ENCODE results near the gene PXDN. TPM values are rescaled to one million over a fixed set of nuclear protein-coding genes. Genes with fewer than 3 reads are reported as not detected.

Gene PXDN
- total RNA-seq, 1 experiment from 2014 or later, result 0.25 TPM

DNA sequence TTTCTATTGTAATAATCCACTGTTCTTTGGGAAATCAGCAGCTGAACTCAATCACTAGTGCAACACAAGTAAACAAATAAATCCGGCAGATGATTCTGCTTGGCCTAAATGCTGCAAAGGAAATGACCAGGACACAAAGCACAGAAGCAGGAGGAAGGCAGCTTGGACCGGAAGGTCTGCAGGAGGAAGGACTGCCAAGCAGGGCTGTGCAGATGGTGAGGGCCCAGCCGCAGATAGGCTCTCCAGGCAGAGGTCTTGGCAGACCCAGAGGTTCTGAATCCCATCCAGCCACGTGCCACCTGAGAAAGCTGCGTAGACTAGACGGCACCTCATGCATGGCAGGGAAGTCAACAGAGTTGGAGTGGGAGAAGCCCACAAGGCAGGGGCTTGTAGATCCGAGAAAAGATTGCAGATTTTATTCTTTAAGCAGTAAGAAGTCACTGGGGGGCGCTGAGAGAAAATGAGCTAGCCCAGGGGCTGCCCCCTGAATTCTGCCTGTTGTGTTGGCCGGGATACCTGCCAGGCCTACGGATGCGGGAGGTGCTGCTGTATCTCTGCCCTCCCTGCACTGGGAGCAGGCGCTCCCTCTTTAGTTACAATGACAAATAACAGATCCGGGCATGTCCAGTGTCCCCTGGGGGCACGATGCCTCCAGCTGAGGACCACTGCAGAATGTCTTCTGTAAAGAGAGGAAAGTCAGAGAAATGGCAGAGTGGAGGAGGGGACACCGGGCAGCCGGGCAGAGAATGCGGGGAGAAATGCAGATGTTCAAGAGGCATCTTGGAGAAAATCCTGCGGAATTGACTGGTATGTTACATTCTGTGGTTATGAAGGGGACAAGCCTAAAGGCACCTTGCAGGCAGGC, 153.5 kb downstream of the PXDN start:
- Histone ChIP-seq H3K27me3 (replicated peaks; ENCODE audit: control insufficient read depth, insufficient read depth, low read length) (no peaks in the 10 kb centered on the region), H3K9me3 (no peaks in the 10 kb centered on the region), H3K4me3 (ENCODE audit: low read depth, low read length) (no peak overlapping the region), H3K36me3 (ENCODE audit: control insufficient read depth, insufficient read depth, low read length) (no peaks in the 10 kb centered on the region), H3K4me1 (peaks cover 7% of the 10 kb centered on the region; the same call in 1 of the 2 replicates)
- no peak for DNase-seq
- no peak overlapping the region for H3K4me3 Mint-ChIP-seq (ENCODE audit: unreplicated experiment)
- H3K36me3 Mint-ChIP-seq (ENCODE audit: insufficient read depth, unreplicated experiment), result no peaks in the 10 kb centered on the region
- intact Hi-C loops (cut with micrococcal nuclease; ENCODE audit: unreplicated experiment), result loop anchor here (5.0 kb wide), 1 partner anchor 161 kb away; no protein-coding TSS in a partner anchor
- no peaks in the 10 kb centered on the region for H3K9me3 Mint-ChIP-seq (ENCODE audit: unreplicated experiment)
- CTCF ChIA-PET, result interaction anchor here (0.6 to 1.2 kb wide), 3 partner anchors 160 to 1273 kb away, joined by 3 to 4 read pairs (median 3); no protein-coding TSS in a partner anchor
- H3K27ac Mint-ChIP-seq (ENCODE audit: unreplicated experiment), result no peak overlapping the region
- no peaks in the 10 kb centered on the region for H3K4me1 Mint-ChIP-seq (ENCODE audit: low read depth, unreplicated experiment)
- no peaks in the 10 kb centered on the region for H3K27me3 Mint-ChIP-seq (ENCODE audit: insufficient read depth, unreplicated experiment)
- no TSS peak for BruUV-seq (replicated peaks)
- POLR2A ChIA-PET, result no interaction called here
- TF ChIP-seq, protein P1, sequence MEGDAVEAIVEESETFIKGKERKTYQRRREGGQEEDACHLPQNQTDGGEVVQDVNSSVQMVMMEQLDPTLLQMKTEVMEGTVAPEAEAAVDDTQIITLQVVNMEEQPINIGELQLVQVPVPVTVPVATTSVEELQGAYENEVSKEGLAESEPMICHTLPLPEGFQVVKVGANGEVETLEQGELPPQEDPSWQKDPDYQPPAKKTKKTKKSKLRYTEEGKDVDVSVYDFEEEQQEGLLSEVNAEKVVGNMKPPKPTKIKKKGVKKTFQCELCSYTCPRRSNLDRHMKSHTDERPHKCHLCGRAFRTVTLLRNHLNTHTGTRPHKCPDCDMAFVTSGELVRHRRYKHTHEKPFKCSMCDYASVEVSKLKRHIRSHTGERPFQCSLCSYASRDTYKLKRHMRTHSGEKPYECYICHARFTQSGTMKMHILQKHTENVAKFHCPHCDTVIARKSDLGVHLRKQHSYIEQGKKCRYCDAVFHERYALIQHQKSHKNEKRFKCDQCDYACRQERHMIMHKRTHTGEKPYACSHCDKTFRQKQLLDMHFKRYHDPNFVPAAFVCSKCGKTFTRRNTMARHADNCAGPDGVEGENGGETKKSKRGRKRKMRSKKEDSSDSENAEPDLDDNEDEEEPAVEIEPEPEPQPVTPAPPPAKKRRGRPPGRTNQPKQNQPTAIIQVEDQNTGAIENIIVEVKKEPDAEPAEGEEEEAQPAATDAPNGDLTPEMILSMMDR (IDR thresholded peaks at IDR 0.05; ENCODE audit: insufficient read depth in 1 of 2, low read depth in 1 of 2, low read length in 1 of 2, severe bottlenecking in 1 of 2, unreplicated experiment in 1 of 2), result no peak

DNA sequence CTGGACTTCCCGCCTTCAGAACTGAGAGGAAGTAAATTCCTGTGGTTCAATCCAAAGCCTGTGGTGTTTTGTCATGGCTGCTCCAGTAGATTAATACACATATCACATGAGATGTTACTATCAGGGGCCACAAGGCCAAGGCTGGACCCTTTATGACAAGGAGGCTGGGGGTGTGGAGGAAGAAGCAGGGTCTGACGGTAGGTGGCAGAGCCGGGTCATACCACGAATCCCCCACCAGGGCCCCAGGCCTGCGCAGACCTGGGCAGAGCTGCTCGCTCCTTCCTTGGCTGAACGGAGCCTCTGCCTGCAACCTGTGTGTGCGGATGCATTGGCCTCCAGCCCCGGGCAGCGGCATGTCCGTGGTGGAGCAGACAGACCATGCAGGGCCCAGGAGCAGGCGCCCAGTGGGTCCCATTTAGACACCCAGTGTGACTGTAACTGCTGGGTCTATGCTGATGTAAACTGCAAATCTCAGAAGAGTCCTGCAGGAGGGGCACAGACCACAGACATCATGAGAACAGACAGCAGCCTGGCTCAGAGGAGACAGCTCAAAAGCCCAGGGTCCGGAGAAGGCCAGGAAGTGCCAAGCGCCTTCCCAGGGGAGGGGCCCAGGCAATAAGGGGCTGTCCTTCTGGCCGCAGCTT, 155.2 kb downstream of the PXDN start:
- DNase-seq, result no peak
- BruUV-seq (replicated peaks), result no TSS peak
- Mint-ChIP-seq H3K4me3 (ENCODE audit: unreplicated experiment) (no peak overlapping the region), H3K27ac (ENCODE audit: unreplicated experiment) (no peak overlapping the region), H3K27me3 (ENCODE audit: insufficient read depth, unreplicated experiment) (no peaks in the 10 kb centered on the region), H3K9me3 (ENCODE audit: unreplicated experiment) (no peaks in the 10 kb centered on the region), H3K36me3 (ENCODE audit: insufficient read depth, unreplicated experiment) (no peaks in the 10 kb centered on the region), H3K4me1 (ENCODE audit: low read depth, unreplicated experiment) (no peaks in the 10 kb centered on the region)
- Histone ChIP-seq H3K4me1 (peaks cover 7% of the 10 kb centered on the region; the same call in 1 of the 2 replicates), H3K27me3 (replicated peaks; ENCODE audit: control insufficient read depth, insufficient read depth, low read length) (no peaks in the 10 kb centered on the region), H3K9me3 (no peaks in the 10 kb centered on the region), H3K36me3 (ENCODE audit: control insufficient read depth, insufficient read depth, low read length) (no peaks in the 10 kb centered on the region), H3K4me3 (ENCODE audit: low read depth, low read length) (no peak overlapping the region)
- TF ChIP-seq, protein P1 (IDR thresholded peaks at IDR 0.05; ENCODE audit: insufficient read depth in 1 of 2, low read depth in 1 of 2, low read length in 1 of 2, severe bottlenecking in 1 of 2, unreplicated experiment in 1 of 2), result peak in 1 of 2 experiments; percentile 4
- CTCF ChIA-PET, result interaction anchor here (0.9 to 1.2 kb wide), 2 partner anchors 162 to 180 kb away, joined by 5 to 7 read pairs; no protein-coding TSS in a partner anchor
- intact Hi-C loops (cut with micrococcal nuclease; ENCODE audit: unreplicated experiment), result loop anchor here (2.0 kb wide), 1 partner anchor 180 kb away; no protein-coding TSS in a partner anchor
- POLR2A ChIA-PET, result no interaction called here
